IPS DF 4.7 (cell line): ENCODE measurements around the gene GLT8D2.
A peak's percentile ranks its signal among the peaks of the same experiment; 100 is the strongest.

ENCODE experiments used
- DNase-seq: peaks from one replicate; pipeline ENCODE4 v3.0.0-alpha.2; 2013; ENCODE audit warnings: low spot score; ENCODE audit errors: extremely low read depth

Gene GLT8D2

GRCh38 chr12:104000807-104001434 lies 49.1 kb downstream of the GLT8D2 start:
- no peak for DNase-seq

GRCh38 chr12:103998976-103999375 lies 51.0 kb downstream of the GLT8D2 start:
- no peak for DNase-seq

GRCh38 chr12:103997286-103997900 lies 52.6 kb downstream of the GLT8D2 start:
- DNase-seq, result no peak

- DNase-seq, result no peak
Measured at GRCh38 chr12:103996595-103996994, 53.4 kb downstream of the GLT8D2 start.

- no peak for DNase-seq
Measured at GRCh38 chr12:103994235-103994634, 55.8 kb downstream of the GLT8D2 start.

GRCh38 chr12:103986829-103987228 lies 63.2 kb downstream of the GLT8D2 start:
- peak; percentile 46 for DNase-seq

- DNase-seq, result no peak
Measured at GRCh38 chr12:103978384-103978982, 71.5 kb downstream of the GLT8D2 start.

- DNase-seq, result no peak
Measured at GRCh38 chr12:103975368-103975767, 74.6 kb downstream of the GLT8D2 start.

- DNase-seq, result no peak
Measured at GRCh38 chr12:103973909-103974308, 76.1 kb downstream of the GLT8D2 start.

GRCh38 chr12:103969391-103969790 lies 80.6 kb downstream of the GLT8D2 start:
- no peak for DNase-seq

- no peak for DNase-seq
Measured at GRCh38 chr12:103966736-103967135, 83.3 kb downstream of the GLT8D2 start.

- DNase-seq, result peak; percentile 93
Measured at GRCh38 chr12:103965590-103966504, 84.1 kb downstream of the GLT8D2 start, which contains the start of gene TDG. TDG (plus strand) TSS chr12:103965872; CDS start chr12:103966038, 166 bp downstream.

GRCh38 chr12:103965255-103965589 lies 84.8 kb downstream of the GLT8D2 start:
- DNase-seq, result no peak

- DNase-seq, result no peak
Measured at GRCh38 chr12:103964805-103965204, 85.2 kb downstream of the GLT8D2 start.

GRCh38 chr12:103962493-103962892 lies 87.5 kb downstream of the GLT8D2 start:
- no peak for DNase-seq

- no peak for DNase-seq
Measured at GRCh38 chr12:103960616-103961227, 89.3 kb downstream of the GLT8D2 start.

- DNase-seq, result no peak
Measured at GRCh38 chr12:103958621-103959020, 91.4 kb downstream of the GLT8D2 start.

GRCh38 chr12:103957865-103958388 lies 92.1 kb downstream of the GLT8D2 start:
- no peak for DNase-seq

- no peak for DNase-seq
Measured at GRCh38 chr12:103956509-103957027, 93.4 kb downstream of the GLT8D2 start.

GRCh38 chr12:103955811-103956508 lies 94.0 kb downstream of the GLT8D2 start:
- DNase-seq, result no peak
